Measurements from ENCODE around the gene SOD1. TPM values are rescaled to one million over a fixed set of nuclear protein-coding genes. Genes with fewer than 3 reads are reported as not detected.

The SOD1 gene
- total RNA-seq, 2 donors from 2014 or later: 165 to 282 TPM

GRCh38 chr21:31682620-31683019 lies 23.1 kb downstream of the SOD1 start:
- H3K4me3 ChIP-seq: no peak overlapping the region
- no peaks in the 10 kb centered on the region for H3K36me3 ChIP-seq
- intact Hi-C loops (cut with DNase I): no loop called here
- no peak for DNase-seq (ENCODE audit: low spot score)
- no peaks in the 10 kb centered on the region for H3K9me3 ChIP-seq
- no peaks in the 10 kb centered on the region for H3K4me1 ChIP-seq (replicated peaks)
- H3K27ac ChIP-seq: no peak overlapping the region
- no peak for TF ChIP-seq POLR2AphosphoS5 (IDR thresholded peaks at IDR 0.05)
- no peak for TF ChIP-seq POLR2A (IDR thresholded peaks at IDR 0.05)
- TF ChIP-seq, protein P1, sequence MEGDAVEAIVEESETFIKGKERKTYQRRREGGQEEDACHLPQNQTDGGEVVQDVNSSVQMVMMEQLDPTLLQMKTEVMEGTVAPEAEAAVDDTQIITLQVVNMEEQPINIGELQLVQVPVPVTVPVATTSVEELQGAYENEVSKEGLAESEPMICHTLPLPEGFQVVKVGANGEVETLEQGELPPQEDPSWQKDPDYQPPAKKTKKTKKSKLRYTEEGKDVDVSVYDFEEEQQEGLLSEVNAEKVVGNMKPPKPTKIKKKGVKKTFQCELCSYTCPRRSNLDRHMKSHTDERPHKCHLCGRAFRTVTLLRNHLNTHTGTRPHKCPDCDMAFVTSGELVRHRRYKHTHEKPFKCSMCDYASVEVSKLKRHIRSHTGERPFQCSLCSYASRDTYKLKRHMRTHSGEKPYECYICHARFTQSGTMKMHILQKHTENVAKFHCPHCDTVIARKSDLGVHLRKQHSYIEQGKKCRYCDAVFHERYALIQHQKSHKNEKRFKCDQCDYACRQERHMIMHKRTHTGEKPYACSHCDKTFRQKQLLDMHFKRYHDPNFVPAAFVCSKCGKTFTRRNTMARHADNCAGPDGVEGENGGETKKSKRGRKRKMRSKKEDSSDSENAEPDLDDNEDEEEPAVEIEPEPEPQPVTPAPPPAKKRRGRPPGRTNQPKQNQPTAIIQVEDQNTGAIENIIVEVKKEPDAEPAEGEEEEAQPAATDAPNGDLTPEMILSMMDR (IDR thresholded peaks at IDR 0.05): no peak
- H3K27me3 ChIP-seq (replicated peaks; ENCODE audit: insufficient read depth): no peaks in the 10 kb centered on the region

- H3K4me3 ChIP-seq: no peak overlapping the region
- no peak overlapping the region for H3K27ac ChIP-seq
- no peak for DNase-seq (ENCODE audit: low spot score)
- intact Hi-C loops (cut with DNase I): no loop called here
- H3K27me3 ChIP-seq (replicated peaks; ENCODE audit: insufficient read depth): no peaks in the 10 kb centered on the region
- TF ChIP-seq POLR2AphosphoS5 (IDR thresholded peaks at IDR 0.05): no peak
- no peak for TF ChIP-seq POLR2A (IDR thresholded peaks at IDR 0.05)
- TF ChIP-seq, protein P1 (IDR thresholded peaks at IDR 0.05): no peak
- H3K4me1 ChIP-seq (replicated peaks): no peaks in the 10 kb centered on the region
- no peaks in the 10 kb centered on the region for H3K9me3 ChIP-seq
- WGBS: 84% methylated on average over 5 of the region's 5 CpGs
- H3K36me3 ChIP-seq: no peaks in the 10 kb centered on the region
Observed at GRCh38 chr21:31683029-31683428, 23.5 kb downstream of the SOD1 start.

- H3K27ac ChIP-seq: no peak overlapping the region
- no peak for DNase-seq (ENCODE audit: low spot score)
- H3K4me3 ChIP-seq: no peak overlapping the region
- TF ChIP-seq POLR2A (IDR thresholded peaks at IDR 0.05): no peak
- TF ChIP-seq POLR2AphosphoS5 (IDR thresholded peaks at IDR 0.05): no peak
- TF ChIP-seq, protein P1 (IDR thresholded peaks at IDR 0.05): no peak
- no peaks in the 10 kb centered on the region for H3K4me1 ChIP-seq (replicated peaks)
- no peaks in the 10 kb centered on the region for H3K36me3 ChIP-seq
- no peaks in the 10 kb centered on the region for H3K27me3 ChIP-seq (replicated peaks; ENCODE audit: insufficient read depth)
- no peaks in the 10 kb centered on the region for H3K9me3 ChIP-seq
- intact Hi-C loops (cut with DNase I): no loop called here
- 93% methylated on average over 7 of the region's 7 CpGs for WGBS
Observed at GRCh38 chr21:31684918-31685317, 25.4 kb downstream of the SOD1 start.

GRCh38 chr21:31686272-31686915 lies 26.9 kb downstream of the SOD1 start:
- H3K36me3 ChIP-seq: peaks cover 0 to 3% of the 10 kb centered on the region in 2 donors
- no peak for TF ChIP-seq POLR2A (IDR thresholded peaks at IDR 0.05)
- no peak for TF ChIP-seq POLR2AphosphoS5 (IDR thresholded peaks at IDR 0.05)
- TF ChIP-seq, protein P1 (IDR thresholded peaks at IDR 0.05): no peak

GRCh38 chr21:31687108-31687507 lies 27.6 kb downstream of the SOD1 start:
- TF ChIP-seq POLR2A (IDR thresholded peaks at IDR 0.05) (no peak), POLR2AphosphoS5 (IDR thresholded peaks at IDR 0.05) (no peak)
- TF ChIP-seq, protein P1 (IDR thresholded peaks at IDR 0.05): no peak
- Histone ChIP-seq H3K4me3 (no peak overlapping the region), H3K4me1 (replicated peaks) (no peaks in the 10 kb centered on the region), H3K27ac (no peak overlapping the region), H3K36me3 (peaks cover 0 to 3% of the 10 kb centered on the region in 2 donors), H3K9me3 (no peaks in the 10 kb centered on the region), H3K27me3 (replicated peaks; ENCODE audit: insufficient read depth) (no peaks in the 10 kb centered on the region)
- DNase-seq (ENCODE audit: low spot score): no peak
- intact Hi-C loops (cut with DNase I): no loop called here
- 91% methylated on average over 2 of the region's 2 CpGs for WGBS

More at GRCh38 chr21:31686272-31686915, 26.9 kb downstream of the SOD1 start:
- Histone ChIP-seq H3K27me3 (replicated peaks; ENCODE audit: insufficient read depth) (no peaks in the 10 kb centered on the region), H3K4me3 (no peak overlapping the region), H3K27ac (no peak overlapping the region), H3K9me3 (no peaks in the 10 kb centered on the region), H3K4me1 (replicated peaks) (no peaks in the 10 kb centered on the region)
- DNase-seq (ENCODE audit: low spot score): no peak
- intact Hi-C loops (cut with DNase I): no loop called here
- 80% methylated on average over 7 of the region's 7 CpGs for WGBS

Measured in prostate gland (tissue), 2 donors.